ENCODE data around the gene SCN7A. TPM values are rescaled to one million over a fixed set of nuclear protein-coding genes. Genes with fewer than 3 reads are reported as not detected.
A peak's percentile ranks its signal among the peaks of the same experiment; 100 is the strongest.

SCN7A gene
- total RNA-seq, 2 donors from 2014 or later, result 3.0 to 9.0 TPM

DNA sequence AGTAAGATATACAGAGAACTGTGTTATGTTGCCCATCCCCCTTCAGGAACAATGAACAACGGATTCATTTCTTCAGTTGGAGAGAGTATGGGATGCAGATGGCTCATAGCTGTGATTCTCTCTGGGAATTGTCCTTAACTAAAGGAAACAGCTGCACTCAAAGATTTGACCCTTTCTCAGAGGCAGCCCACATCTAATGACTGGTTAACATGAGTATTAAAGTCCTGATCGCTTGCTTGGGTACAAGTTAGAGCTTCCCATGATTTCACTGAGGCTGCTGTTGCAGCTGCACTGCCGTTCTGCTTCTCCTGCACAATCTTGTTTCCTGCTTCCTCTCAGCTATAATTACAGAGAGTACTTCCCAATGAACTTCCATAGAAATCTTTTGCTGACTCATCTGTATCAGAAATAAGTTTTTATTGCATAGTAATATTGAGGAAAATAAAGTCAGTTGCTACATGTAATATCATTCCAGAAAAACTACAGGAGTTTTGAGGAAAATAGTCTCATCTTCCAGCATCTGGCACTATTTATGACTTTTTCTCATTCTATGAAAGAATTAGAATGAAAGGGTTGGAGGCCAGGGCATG, 105.5 kb downstream of the SCN7A start:
- no peak for DNase-seq (ENCODE audit: low spot score)

DNA sequence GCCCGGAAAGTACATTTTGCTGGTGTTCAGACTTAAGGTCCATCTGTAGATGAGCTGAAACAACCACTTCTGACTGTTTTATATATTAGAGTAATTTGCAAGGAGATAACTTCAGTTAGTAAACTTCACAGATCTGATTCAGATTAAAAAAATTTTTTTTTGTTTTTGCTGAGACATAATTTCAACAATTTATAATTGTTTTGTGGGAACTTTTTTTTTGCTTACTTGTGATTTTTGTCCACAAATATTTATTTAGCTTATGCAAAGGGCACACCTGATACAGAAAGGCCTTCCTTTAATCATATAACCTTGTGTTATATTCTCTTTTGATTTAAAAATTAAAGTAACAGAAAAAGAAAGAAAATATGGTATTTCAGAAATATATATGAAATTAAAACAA, 108.7 kb downstream of the SCN7A start:
- Histone ChIP-seq H3K9me3 (no peaks in the 10 kb centered on the region), H3K36me3 (no peaks in the 10 kb centered on the region), H3K27ac (no peak overlapping the region), H3K27me3 (replicated peaks; ENCODE audit: insufficient read depth) (no peaks in the 10 kb centered on the region), H3K4me1 (ENCODE audit: control insufficient read depth in 1 of 2, low read depth in 2 of 2) (no peaks in the 10 kb centered on the region), H3K4me3 (no peak overlapping the region)
- TF ChIP-seq, protein P1, sequence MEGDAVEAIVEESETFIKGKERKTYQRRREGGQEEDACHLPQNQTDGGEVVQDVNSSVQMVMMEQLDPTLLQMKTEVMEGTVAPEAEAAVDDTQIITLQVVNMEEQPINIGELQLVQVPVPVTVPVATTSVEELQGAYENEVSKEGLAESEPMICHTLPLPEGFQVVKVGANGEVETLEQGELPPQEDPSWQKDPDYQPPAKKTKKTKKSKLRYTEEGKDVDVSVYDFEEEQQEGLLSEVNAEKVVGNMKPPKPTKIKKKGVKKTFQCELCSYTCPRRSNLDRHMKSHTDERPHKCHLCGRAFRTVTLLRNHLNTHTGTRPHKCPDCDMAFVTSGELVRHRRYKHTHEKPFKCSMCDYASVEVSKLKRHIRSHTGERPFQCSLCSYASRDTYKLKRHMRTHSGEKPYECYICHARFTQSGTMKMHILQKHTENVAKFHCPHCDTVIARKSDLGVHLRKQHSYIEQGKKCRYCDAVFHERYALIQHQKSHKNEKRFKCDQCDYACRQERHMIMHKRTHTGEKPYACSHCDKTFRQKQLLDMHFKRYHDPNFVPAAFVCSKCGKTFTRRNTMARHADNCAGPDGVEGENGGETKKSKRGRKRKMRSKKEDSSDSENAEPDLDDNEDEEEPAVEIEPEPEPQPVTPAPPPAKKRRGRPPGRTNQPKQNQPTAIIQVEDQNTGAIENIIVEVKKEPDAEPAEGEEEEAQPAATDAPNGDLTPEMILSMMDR (IDR thresholded peaks at IDR 0.05), result no peak
- DNase-seq (ENCODE audit: low spot score), result no peak
- ATAC-seq (ENCODE audit: insufficient number of reproducible peaks, low FRiP score, low read depth), result no peak

More for the DNA sequence above, 105.5 kb downstream of the SCN7A start:
- H3K9me3 ChIP-seq, result no peaks in the 10 kb centered on the region
- H3K4me3 ChIP-seq, result no peak overlapping the region
- H3K27ac ChIP-seq, result no peak overlapping the region
- H3K27me3 ChIP-seq (replicated peaks; ENCODE audit: insufficient read depth), result no peaks in the 10 kb centered on the region
- no peaks in the 10 kb centered on the region for H3K36me3 ChIP-seq
- TF ChIP-seq, protein P1 (IDR thresholded peaks at IDR 0.05), result no peak
- H3K4me1 ChIP-seq (ENCODE audit: control insufficient read depth in 1 of 2, low read depth in 2 of 2), result no peaks in the 10 kb centered on the region
- ATAC-seq (ENCODE audit: insufficient number of reproducible peaks, low FRiP score, low read depth), result no peak

DNA sequence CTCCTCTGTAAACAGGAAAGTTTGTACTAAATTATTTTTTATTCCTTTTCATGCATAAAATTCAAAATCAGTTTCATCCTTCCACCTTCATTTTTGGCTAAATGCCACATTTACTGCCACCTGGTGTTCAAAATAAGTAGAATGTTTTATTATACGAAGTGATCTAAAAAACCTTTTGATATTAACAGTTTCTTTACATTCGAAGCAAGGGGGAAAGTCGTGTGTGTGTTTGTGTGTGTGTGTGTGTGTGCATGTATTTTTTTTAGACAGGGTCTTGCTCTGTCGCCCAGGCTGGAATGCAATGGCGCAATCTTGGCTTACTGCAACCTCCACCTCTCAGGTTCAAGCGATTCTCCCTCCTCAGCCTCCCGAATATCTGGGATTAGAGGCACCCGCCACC, 109.3 kb downstream of the SCN7A start:
- ATAC-seq (ENCODE audit: insufficient number of reproducible peaks, low FRiP score, low read depth) (no peak), DNase-seq (ENCODE audit: low spot score) (no peak)
- Histone ChIP-seq H3K9me3 (no peaks in the 10 kb centered on the region), H3K36me3 (no peaks in the 10 kb centered on the region), H3K4me3 (no peak overlapping the region), H3K4me1 (ENCODE audit: control insufficient read depth in 1 of 2, low read depth in 2 of 2) (no peaks in the 10 kb centered on the region), H3K27me3 (replicated peaks; ENCODE audit: insufficient read depth) (no peaks in the 10 kb centered on the region), H3K27ac (no peak overlapping the region)
- TF ChIP-seq, protein P1 (IDR thresholded peaks at IDR 0.05), result peak; percentile 49

DNA sequence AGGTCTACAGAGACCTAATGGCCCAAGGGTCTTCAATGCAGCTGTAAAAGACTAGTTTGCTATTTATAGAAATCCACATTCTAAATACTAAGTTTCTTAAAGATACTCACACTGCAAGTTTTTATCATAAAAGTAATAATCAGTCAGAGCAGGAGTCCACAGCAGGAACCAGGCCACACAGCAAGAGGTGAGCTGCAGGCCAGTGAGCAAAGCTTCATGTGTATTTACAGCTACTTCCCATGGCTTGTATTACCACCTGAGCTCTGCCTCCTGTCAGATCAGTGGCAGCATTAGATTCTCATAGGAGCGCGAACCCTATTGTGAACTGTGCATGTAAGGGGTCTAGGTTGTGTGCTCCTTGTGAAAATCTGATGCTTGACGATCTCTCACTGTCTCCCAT, 111.6 kb downstream of the SCN7A start:
- H3K4me3 ChIP-seq, result no peak overlapping the region
- no peak for ATAC-seq (ENCODE audit: insufficient number of reproducible peaks, low FRiP score, low read depth)
- TF ChIP-seq, protein P1 (IDR thresholded peaks at IDR 0.05), result no peak
- H3K4me1 ChIP-seq (ENCODE audit: control insufficient read depth in 1 of 2, low read depth in 2 of 2), result no peaks in the 10 kb centered on the region
- no peaks in the 10 kb centered on the region for H3K36me3 ChIP-seq
- DNase-seq (ENCODE audit: low spot score), result no peak
- no peaks in the 10 kb centered on the region for H3K9me3 ChIP-seq
- H3K27me3 ChIP-seq (replicated peaks; ENCODE audit: insufficient read depth), result no peaks in the 10 kb centered on the region
- H3K27ac ChIP-seq, result no peak overlapping the region

DNA sequence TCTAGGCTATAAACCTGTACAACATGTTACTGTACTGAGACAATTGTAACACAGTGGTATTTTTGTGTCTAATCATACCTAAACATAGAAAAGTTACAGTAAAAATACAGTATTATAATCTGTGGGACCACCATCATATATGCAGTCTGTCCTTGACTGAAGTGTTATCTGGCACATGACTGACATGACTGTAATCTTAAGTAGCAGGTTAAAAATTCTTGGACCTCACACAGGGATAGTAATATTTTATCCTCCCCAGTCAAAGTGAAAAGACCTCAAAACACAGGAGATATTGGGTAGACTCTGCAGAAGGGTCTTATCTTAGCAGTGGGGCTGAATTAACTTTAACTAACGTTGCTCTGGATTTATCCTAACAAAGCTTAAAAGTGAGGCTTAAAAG, 113.4 kb downstream of the SCN7A start:
- TF ChIP-seq, protein P1 (IDR thresholded peaks at IDR 0.05), result no peak
- Histone ChIP-seq H3K36me3 (no peaks in the 10 kb centered on the region), H3K9me3 (no peaks in the 10 kb centered on the region)

More for the DNA sequence above, 113.4 kb downstream of the SCN7A start:
- ATAC-seq (ENCODE audit: insufficient number of reproducible peaks, low FRiP score, low read depth) (no peak), DNase-seq (ENCODE audit: low spot score) (no peak)
- no peak overlapping the region for H3K4me3 ChIP-seq
- H3K27me3 ChIP-seq (replicated peaks; ENCODE audit: insufficient read depth), result no peaks in the 10 kb centered on the region
- peaks cover 0 to 5% of the 10 kb centered on the region in 2 donors for H3K4me1 ChIP-seq (ENCODE audit: control insufficient read depth in 1 of 2, low read depth in 2 of 2)
- no peak overlapping the region for H3K27ac ChIP-seq

Data from thoracic aorta (tissue), 2 donors.